Omental fat pad (tissue), 4 donors: ENCODE measurements around the gene TAC4. TPM values are rescaled to one million over a fixed set of nuclear protein-coding genes. Genes with fewer than 3 reads are reported as not detected.

ENCODE experiments used
- ATAC-seq: fragments of 150-250 bp; one replicate; pipeline ENCODE4 v1.9.1; 2016; ENCODE audit warnings: mild to moderate bottlenecking, moderate library complexity; ENCODE audit not compliant: low FRiP score
- DNase-seq: peaks from one replicate; pipeline ENCODE4 v3.0.0-alpha.2; 2019; ENCODE audit warnings: low spot score
- total RNA-seq, 4 donors: library from RNA; depleted of rRNA; stranded (reverse); fragments of >200 nt; gene quantifications; one replicate each; pipeline ENCODE4 v1.1.0, GENCODE V29; 2016
- TF ChIP-seq, protein P1 (sequence below), 3 donors: fragments of 450-650 bp; IDR thresholded peaks; one replicate each; pipeline ENCODE4 v1.5.1; 2016 to 2017; ENCODE audit warnings: antibody characterized with exemption in 3 of 3, mild to moderate bottlenecking in 3 of 3, moderate library complexity in 2 of 3

Gene TAC4, protein sequence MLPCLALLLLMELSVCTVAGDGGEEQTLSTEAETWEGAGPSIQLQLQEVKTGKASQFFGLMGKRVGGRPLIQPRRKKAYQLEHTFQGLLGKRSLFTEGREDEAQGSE
- not detected for total RNA-seq

- no peak for DNase-seq
- TF ChIP-seq, protein P1, sequence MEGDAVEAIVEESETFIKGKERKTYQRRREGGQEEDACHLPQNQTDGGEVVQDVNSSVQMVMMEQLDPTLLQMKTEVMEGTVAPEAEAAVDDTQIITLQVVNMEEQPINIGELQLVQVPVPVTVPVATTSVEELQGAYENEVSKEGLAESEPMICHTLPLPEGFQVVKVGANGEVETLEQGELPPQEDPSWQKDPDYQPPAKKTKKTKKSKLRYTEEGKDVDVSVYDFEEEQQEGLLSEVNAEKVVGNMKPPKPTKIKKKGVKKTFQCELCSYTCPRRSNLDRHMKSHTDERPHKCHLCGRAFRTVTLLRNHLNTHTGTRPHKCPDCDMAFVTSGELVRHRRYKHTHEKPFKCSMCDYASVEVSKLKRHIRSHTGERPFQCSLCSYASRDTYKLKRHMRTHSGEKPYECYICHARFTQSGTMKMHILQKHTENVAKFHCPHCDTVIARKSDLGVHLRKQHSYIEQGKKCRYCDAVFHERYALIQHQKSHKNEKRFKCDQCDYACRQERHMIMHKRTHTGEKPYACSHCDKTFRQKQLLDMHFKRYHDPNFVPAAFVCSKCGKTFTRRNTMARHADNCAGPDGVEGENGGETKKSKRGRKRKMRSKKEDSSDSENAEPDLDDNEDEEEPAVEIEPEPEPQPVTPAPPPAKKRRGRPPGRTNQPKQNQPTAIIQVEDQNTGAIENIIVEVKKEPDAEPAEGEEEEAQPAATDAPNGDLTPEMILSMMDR (IDR thresholded peaks at IDR 0.05): no peak
Observed at GRCh38 chr17:49848019-49848473, at the start of gene TAC4. TSS of gene TAC4 (minus strand) at chr17:49848069. CDS start at chr17:49848017, 52 bp downstream.

GRCh38 chr17:49896860-49897259, 49.0 kb upstream of the TAC4 start:
- DNase-seq (no peak), ATAC-seq (no peak)
- TF ChIP-seq, protein P1 (IDR thresholded peaks at IDR 0.05): no peak

More at GRCh38 chr17:49848019-49848473, at the start of gene TAC4:
- ATAC-seq: no peak

GRCh38 chr17:49896222-49896621, 48.4 kb upstream of the TAC4 start:
- ATAC-seq (no peak), DNase-seq (no peak)
- TF ChIP-seq, protein P1 (IDR thresholded peaks at IDR 0.05): no peak

GRCh38 chr17:49895812-49896211, 47.9 kb upstream of the TAC4 start:
- TF ChIP-seq, protein P1 (IDR thresholded peaks at IDR 0.05): no peak
- no peak for DNase-seq
- no peak for ATAC-seq

DNA sequence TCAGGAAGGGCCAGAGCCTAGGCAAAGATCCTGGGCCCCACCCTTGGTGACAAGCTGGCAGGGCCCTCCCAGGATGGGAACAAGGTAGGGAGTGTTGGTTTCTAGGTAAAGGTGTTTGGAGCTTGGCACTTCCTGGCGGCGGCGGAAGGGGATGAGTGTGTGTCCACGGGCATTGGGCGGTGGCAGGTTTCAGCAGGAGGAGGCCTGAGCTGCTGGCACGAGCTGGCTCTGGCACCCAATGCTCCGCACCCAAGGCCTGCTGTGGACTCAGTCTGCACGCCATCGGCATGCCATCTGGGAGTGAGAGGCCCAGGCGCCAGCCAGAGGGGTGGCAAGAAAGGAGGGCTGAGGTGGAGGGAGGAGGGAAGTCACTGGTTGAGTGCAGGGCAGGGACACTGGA, 46.9 kb upstream of the TAC4 start:
- no peak for DNase-seq
- TF ChIP-seq, protein P1 (IDR thresholded peaks at IDR 0.05): no peak
- ATAC-seq: no peak

DNA sequence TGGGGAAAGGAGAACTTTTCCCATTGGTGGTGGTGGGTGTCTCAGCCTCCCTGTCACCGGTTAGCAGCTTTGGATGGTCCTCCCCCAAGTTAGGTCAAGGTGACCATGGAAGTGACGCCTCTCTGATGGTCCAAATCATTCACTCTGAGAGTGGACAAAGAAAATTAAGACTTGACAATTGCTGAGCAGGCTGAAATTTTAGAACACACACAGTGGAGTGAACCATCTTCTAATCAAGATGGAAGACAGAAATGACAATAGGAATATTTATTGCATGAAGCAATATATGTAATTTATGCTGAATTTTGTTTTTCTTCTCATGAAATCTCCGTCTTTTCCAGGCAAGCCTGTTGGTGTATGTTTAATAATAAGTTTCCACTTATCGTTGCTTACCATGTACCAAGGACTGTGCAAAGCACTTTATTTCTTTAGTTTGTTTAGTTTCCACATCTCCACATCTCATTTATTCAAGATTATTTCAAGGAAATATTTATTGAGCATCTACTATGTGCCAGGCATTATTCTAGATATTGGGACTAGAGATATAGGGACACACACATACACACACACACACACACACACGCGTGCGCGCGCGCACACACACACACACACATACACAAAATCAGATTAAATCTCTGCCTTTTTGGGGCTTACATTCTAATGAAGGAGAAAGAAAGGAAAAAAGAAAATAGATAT, 44.0 kb upstream of the TAC4 start:
- TF ChIP-seq, protein P1 (IDR thresholded peaks at IDR 0.05): no peak
- DNase-seq (no peak), ATAC-seq (no peak)

- ATAC-seq (no peak), DNase-seq (no peak)
- TF ChIP-seq, protein P1 (IDR thresholded peaks at IDR 0.05): no peak
Observed at GRCh38 chr17:49891271-49891670, 43.4 kb upstream of the TAC4 start.
